Panc1 (cell line): ENCODE results near the gene REX1BD. TPM values are rescaled to one million over a fixed set of nuclear protein-coding genes. Genes with fewer than 3 reads are reported as not detected.

ENCODE experiments used
- ATAC-seq: fragments of 200-7000 bp; cut with Tn5 transposase; 2 replicates; pipeline ENCODE4 v1.9.1; 2020; ENCODE audit warnings: mild to moderate bottlenecking, moderate library complexity
- BruUV-seq: library from RNA; stranded (reverse); fragments of 400-500 nt; replicated peaks from 2 replicates; lab custom pipeline; 2021; lab: Mats Ljungman, UMichigan
- CTCF ChIA-PET: fragments of 300-600 bp; sonication (Branson Sonifier 250); formaldehyde crosslinking; loops from one replicate; lab custom pipeline; 2022; ENCODE audit warnings: antibody characterized with exemption; lab: Charles Lee
- POLR2A ChIA-PET: fragments of 300-600 bp; sonication (Branson Sonifier 250); formaldehyde crosslinking; loops from one replicate; lab custom pipeline; 2022; ENCODE audit warnings: antibody characterized with exemption; lab: Charles Lee
- DNase-seq: peaks from one replicate; pipeline ENCODE4 v3.0.0-alpha.2; 2010; ENCODE audit warnings: low read depth, low spot score
- H3K27ac ChIP-seq: 2 replicates; pipeline ENCODE4 v1.5.1; 2011; ENCODE audit warnings: mild to moderate bottlenecking, low read length, inconsistent platforms
- H3K27me3 ChIP-seq: fragments of 200-500 bp; sonication (Bioruptor generic); 2 replicates; pipeline ENCODE4 v1.6.0; 2014; ENCODE audit warnings: low read length, inconsistent platforms; ENCODE audit not compliant: control insufficient read depth, insufficient read depth
- H3K36me3 ChIP-seq: fragments of 200-500 bp; sonication (Bioruptor generic); 2 replicates; pipeline ENCODE4 v1.5.1; 2014; ENCODE audit warnings: inconsistent platforms, mild to moderate bottlenecking, low read length, moderate library complexity; ENCODE audit not compliant: control insufficient read depth, insufficient read depth
- H3K4me1 ChIP-seq: 2 replicates; pipeline ENCODE4 v1.5.1; 2011; ENCODE audit warnings: inconsistent platforms, mild to moderate bottlenecking, low read length, moderate library complexity; ENCODE audit not compliant: control insufficient read depth, insufficient read depth
- H3K4me3 ChIP-seq, 2 experiments: 2 replicates each; pipeline ENCODE4 v1.5.1; 2011 to 2012; ENCODE audit warnings: low read depth in 2 of 2, low read length in 2 of 2, mild to moderate bottlenecking in 2 of 2, inconsistent platforms in 1 of 2, moderate library complexity in 1 of 2
- H3K9me3 ChIP-seq: fragments of 200-500 bp; sonication (Bioruptor generic); 2 replicates; pipeline ENCODE4 v1.5.1; 2014; ENCODE audit warnings: low read depth, mild to moderate bottlenecking, inconsistent platforms, low read length, moderate library complexity; ENCODE audit not compliant: control insufficient read depth, insufficient read depth
- POLR2AphosphoS5 ChIP-seq: IDR thresholded peaks from 2 replicates; pipeline ENCODE4 v1.6.1; 2012; ENCODE audit warnings: mild to moderate bottlenecking, low read depth, low read length, moderate library complexity
- SIN3A ChIP-seq: IDR thresholded peaks from 2 replicates; pipeline ENCODE4 v1.6.1; 2012; ENCODE audit warnings: low read depth, mild to moderate bottlenecking, low read length, moderate library complexity, borderline replicate concordance; ENCODE audit not compliant: insufficient read depth
- TCF7L2 ChIP-seq: IDR thresholded peaks from 2 replicates; pipeline ENCODE4 v1.6.1; 2011; ENCODE audit warnings: mild to moderate bottlenecking, low read depth, low read length, inconsistent platforms
- in situ Hi-C: cut with HindIII; loops from 2 replicates; pipeline ENCODE4 v1.10.0; 2016; ENCODE audit warnings: low sequenced_read_pairs, low pct_unique_long_range_greater_than_20kb
- intact Hi-C: fragments of 100-400 bp; cut with micrococcal nuclease; formaldehyde crosslinking; loops from one replicate; pipeline ENCODE4 v1.10.0; 2022; ENCODE audit not compliant: unreplicated experiment
- total RNA-seq: library from RNA; stranded (reverse); gene quantifications from one replicate; pipeline ENCODE4 v1.2.1, GENCODE V29; 2021; ENCODE audit not compliant: unreplicated experiment
- TF ChIP-seq, protein P1 (sequence below), 2 experiments: IDR thresholded peaks; 2 replicates each; pipeline ENCODE4 v1.6.1; 2011 to 2012; ENCODE audit warnings: low read depth in 2 of 2, control low read depth in 1 of 2, low read length in 1 of 2, mild to moderate bottlenecking in 1 of 2, moderate library complexity in 1 of 2; ENCODE audit not compliant: insufficient read depth in 1 of 2
- TF ChIP-seq, protein P2 (sequence below): fragments of 450-650 bp; IDR thresholded peaks from 2 replicates; pipeline ENCODE4 v1.5.1; 2017; ENCODE audit warnings: mild to moderate bottlenecking

The REX1BD gene
- total RNA-seq, 1 experiment from 2014 or later: 32.0 TPM

DNA sequence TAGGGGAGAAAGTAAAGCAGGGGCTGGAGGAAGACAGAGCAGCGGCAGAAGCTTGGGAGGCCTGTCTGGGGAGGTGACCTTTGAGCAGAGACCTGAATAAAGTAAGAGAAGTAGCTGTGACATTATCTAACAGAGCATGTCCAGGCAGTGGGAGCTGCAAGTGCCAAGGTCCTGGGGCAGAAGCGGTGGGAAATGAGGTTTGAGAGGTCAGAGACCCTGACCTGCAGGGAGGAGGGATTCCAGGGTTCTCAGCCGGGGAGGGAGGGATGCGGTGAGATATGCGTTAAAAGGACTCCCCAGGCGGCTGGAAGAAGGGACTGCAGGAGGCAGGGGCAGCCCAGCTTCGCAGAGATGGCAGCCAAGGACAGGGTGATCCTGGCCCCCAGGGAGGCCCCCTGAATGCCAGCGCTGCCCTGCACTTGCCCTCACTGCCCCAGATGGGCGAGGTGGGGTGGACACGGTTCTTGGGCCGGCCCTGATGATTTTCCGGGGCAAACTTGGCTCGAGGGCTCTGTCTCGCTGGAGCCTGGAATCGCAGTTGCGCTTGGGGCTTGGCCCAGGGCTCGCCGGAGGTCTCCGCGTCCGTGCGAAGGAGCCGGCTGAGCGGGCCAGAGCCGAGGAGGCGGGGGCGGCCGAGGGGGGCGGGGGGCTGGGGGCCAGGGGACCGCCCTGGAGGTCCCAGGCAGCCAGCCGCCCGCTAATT lies 14.8 kb downstream of the REX1BD start:
- Histone ChIP-seq H3K36me3 (no peaks in the 10 kb centered on the region), H3K4me3 (no peak overlapping the region), H3K9me3 (no peaks in the 10 kb centered on the region), H3K27me3 (peaks cover under 1% of the 10 kb centered on the region), H3K27ac (no peak overlapping the region), H3K4me1 (peaks cover 2% of the 10 kb centered on the region)
- ATAC-seq: peak; percentile 78
- ChIA-PET CTCF (no interaction called here), POLR2A (no interaction called here)
- no peak for DNase-seq
- intact Hi-C loops (no loop called here), in situ Hi-C loops (no loop called here)
- TF ChIP-seq POLR2AphosphoS5 (no peak), SIN3A (no peak), TCF7L2 (no peak)
- TF ChIP-seq, protein P1, sequence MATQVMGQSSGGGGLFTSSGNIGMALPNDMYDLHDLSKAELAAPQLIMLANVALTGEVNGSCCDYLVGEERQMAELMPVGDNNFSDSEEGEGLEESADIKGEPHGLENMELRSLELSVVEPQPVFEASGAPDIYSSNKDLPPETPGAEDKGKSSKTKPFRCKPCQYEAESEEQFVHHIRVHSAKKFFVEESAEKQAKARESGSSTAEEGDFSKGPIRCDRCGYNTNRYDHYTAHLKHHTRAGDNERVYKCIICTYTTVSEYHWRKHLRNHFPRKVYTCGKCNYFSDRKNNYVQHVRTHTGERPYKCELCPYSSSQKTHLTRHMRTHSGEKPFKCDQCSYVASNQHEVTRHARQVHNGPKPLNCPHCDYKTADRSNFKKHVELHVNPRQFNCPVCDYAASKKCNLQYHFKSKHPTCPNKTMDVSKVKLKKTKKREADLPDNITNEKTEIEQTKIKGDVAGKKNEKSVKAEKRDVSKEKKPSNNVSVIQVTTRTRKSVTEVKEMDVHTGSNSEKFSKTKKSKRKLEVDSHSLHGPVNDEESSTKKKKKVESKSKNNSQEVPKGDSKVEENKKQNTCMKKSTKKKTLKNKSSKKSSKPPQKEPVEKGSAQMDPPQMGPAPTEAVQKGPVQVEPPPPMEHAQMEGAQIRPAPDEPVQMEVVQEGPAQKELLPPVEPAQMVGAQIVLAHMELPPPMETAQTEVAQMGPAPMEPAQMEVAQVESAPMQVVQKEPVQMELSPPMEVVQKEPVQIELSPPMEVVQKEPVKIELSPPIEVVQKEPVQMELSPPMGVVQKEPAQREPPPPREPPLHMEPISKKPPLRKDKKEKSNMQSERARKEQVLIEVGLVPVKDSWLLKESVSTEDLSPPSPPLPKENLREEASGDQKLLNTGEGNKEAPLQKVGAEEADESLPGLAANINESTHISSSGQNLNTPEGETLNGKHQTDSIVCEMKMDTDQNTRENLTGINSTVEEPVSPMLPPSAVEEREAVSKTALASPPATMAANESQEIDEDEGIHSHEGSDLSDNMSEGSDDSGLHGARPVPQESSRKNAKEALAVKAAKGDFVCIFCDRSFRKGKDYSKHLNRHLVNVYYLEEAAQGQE (IDR thresholded peaks at IDR 0.05; ENCODE audit: insufficient read depth in 1 of 2, low read depth in 2 of 2, low read length in 1 of 2): no peak
- TF ChIP-seq, protein P2, sequence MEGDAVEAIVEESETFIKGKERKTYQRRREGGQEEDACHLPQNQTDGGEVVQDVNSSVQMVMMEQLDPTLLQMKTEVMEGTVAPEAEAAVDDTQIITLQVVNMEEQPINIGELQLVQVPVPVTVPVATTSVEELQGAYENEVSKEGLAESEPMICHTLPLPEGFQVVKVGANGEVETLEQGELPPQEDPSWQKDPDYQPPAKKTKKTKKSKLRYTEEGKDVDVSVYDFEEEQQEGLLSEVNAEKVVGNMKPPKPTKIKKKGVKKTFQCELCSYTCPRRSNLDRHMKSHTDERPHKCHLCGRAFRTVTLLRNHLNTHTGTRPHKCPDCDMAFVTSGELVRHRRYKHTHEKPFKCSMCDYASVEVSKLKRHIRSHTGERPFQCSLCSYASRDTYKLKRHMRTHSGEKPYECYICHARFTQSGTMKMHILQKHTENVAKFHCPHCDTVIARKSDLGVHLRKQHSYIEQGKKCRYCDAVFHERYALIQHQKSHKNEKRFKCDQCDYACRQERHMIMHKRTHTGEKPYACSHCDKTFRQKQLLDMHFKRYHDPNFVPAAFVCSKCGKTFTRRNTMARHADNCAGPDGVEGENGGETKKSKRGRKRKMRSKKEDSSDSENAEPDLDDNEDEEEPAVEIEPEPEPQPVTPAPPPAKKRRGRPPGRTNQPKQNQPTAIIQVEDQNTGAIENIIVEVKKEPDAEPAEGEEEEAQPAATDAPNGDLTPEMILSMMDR: no peak; the same call in 1 of the 2 replicates
- no TSS peak for BruUV-seq

DNA sequence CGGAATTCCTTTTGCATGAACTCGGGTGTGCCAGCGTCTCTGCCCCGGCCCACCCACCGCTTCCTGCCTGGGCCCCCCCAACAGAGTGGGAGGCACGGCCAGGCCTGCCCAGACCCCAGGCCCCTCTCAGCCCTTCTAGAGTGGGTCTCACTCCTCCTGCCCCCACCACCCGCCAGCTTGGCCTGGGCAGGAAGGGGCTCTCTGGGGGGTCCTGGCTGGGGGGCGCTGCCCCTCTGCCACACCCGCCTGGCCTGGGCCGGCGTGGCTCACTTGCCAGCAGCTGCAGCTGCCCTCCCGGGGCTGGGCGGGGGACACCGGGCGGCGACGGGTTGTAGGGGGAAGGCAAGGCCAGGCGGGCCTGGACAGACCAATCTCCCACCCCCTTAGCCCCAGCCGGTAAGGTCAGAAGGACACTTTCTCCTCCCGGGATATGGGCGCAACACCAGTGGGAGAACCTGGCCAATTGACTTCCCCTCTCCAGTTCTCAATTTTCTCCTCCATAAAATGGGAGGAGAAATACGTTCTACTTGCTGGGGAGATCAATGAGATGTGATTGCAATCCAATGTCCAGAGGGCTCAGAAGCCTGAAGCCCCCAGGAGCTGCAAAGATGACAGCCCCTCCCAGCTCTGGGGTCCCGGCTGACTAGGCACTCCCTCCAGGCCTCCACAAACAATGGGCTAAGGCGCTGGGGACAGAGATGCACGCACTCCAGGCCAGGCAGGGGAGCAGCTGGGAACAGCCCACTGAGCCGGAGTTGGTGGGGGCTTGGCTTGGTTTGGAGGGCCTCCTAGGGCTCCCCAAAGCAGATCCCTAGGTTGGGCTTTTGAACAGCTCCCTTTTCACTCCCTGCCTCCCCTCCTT lies 15.6 kb downstream of the REX1BD start:
- intact Hi-C loops (no loop called here), in situ Hi-C loops (no loop called here)
- Histone ChIP-seq H3K27me3 (peaks cover 2% of the 10 kb centered on the region), H3K9me3 (no peaks in the 10 kb centered on the region), H3K27ac (no peak overlapping the region), H3K36me3 (no peaks in the 10 kb centered on the region), H3K4me3 (no peak overlapping the region), H3K4me1 (peaks cover 2% of the 10 kb centered on the region)
- ChIA-PET POLR2A (no interaction called here), CTCF (interaction anchor here (0.6 kb wide), 1 partner anchor 79 kb away, joined by 5 read pairs; no protein-coding TSS in a partner anchor)
- TF ChIP-seq TCF7L2 (no peak), SIN3A (no peak), POLR2AphosphoS5 (no peak)
- TF ChIP-seq, protein P2: no peak
- TF ChIP-seq, protein P1 (IDR thresholded peaks at IDR 0.05; ENCODE audit: insufficient read depth in 1 of 2, low read depth in 2 of 2, low read length in 1 of 2): no peak
- ATAC-seq: no peak
- no peak for DNase-seq
- no TSS peak for BruUV-seq
